Spleen (tissue), 11 donors: ENCODE data around the gene PIK3C2G. TPM values are rescaled to one million over a fixed set of nuclear protein-coding genes. Genes with fewer than 3 reads are reported as not detected.

Experiments
- DNase-seq: peaks from one replicate; pipeline ENCODE4 v3.0.0-alpha.2; 2020
- H3K27ac ChIP-seq, 8 donors: fragments of 200-600 bp; sonication (generic) in 7 of 8; 1 replicate in 4 of 8; 2 replicates in 4 of 8; pipeline versions ENCODE4 v1.5.0 to v1.8.0; 2016 to 2021; ENCODE audit warnings: inconsistent platforms in 4 of 8, mild to moderate bottlenecking in 4 of 8, moderate library complexity in 1 of 8
- H3K27me3 ChIP-seq, 7 donors: fragments of 200-600 bp; sonication (generic) in 6 of 7; replicated peaks in 1 of 7; 1 replicate in 4 of 7; 2 replicates in 3 of 7; pipeline versions ENCODE4 v1.5.0 to v1.8.0; 2016 to 2021; ENCODE audit warnings: inconsistent platforms in 3 of 7, mild to moderate bottlenecking in 1 of 7
- H3K36me3 ChIP-seq, 6 donors: fragments of 200-600 bp; sonication (generic) in 5 of 6; 1 replicate in 4 of 6; 2 replicates in 2 of 6; pipeline versions ENCODE4 v1.5.0 to v1.8.0; 2016 to 2021; ENCODE audit warnings: inconsistent platforms in 2 of 6
- H3K4me1 ChIP-seq, 6 donors: fragments of 200-600 bp; sonication (generic) in 5 of 6; 1 replicate in 3 of 6; 2 replicates in 3 of 6; pipeline versions ENCODE4 v1.5.0 to v1.8.0; 2016 to 2021; ENCODE audit warnings: inconsistent platforms in 3 of 6
- H3K4me3 ChIP-seq, 8 donors: fragments of 200-600 bp; sonication (generic) in 7 of 8; 1 replicate in 4 of 8; 2 replicates in 4 of 8; pipeline versions ENCODE4 v1.5.0 to v1.8.0; 2016 to 2021; ENCODE audit warnings: inconsistent platforms in 4 of 8, mild to moderate bottlenecking in 4 of 8, moderate library complexity in 2 of 8
- H3K9me3 ChIP-seq, 8 donors: fragments of 200-600 bp; sonication (generic) in 7 of 8; 1 replicate in 4 of 8; 2 replicates in 4 of 8; pipeline versions ENCODE4 v1.5.0 to v1.8.0; 2016 to 2021; ENCODE audit warnings: inconsistent platforms in 4 of 8
- CTCF ChIP-seq, 11 experiments: fragments of 200-600 bp in 7 of 11; fragments of 450-650 bp in 4 of 11; sonication (generic) in 4 of 11; IDR thresholded peaks in 8 of 11; conservative IDR thresholded peaks in 3 of 11; 1 replicate in 7 of 11; 2 replicates in 4 of 11; pipeline versions ENCODE4 v1.4.0 to v1.8.0; 2016 to 2021; ENCODE audit warnings: antibody characterized with exemption in 11 of 11, inconsistent platforms in 4 of 11, mild to moderate bottlenecking in 1 of 11
- POLR2A ChIP-seq, 3 donors: fragments of 450-650 bp; IDR thresholded peaks; one replicate each; pipeline ENCODE4 v1.5.1; 2017; ENCODE audit warnings: antibody characterized with exemption in 3 of 3, mild to moderate bottlenecking in 1 of 3
- POLR2AphosphoS5 ChIP-seq, 3 donors: sonication (generic); formaldehyde crosslinking; IDR thresholded peaks; one replicate each; pipeline ENCODE4 v1.5.1; 2017; ENCODE audit warnings: antibody characterized with exemption in 3 of 3
- WGBS, 5 donors: extraction: QIAGEN DNeasy Blood & Tissue Kit in 3 of 5; methylation state at CpG; one replicate each; pipeline versions ENCODE4 v1.1.5 to v1.1.7; 2013 to 2018; 5-methylcytosine and 5-hydroxymethylcytosine counted together
- intact Hi-C: fragments of 100-400 bp; cut with DNase I; formaldehyde crosslinking; loops from one replicate; pipeline ENCODE4 v1.15.0; 2023; ENCODE audit warnings: low total_unique reads
- polyA plus RNA-seq, 3 donors: library from polyadenylated mRNA; stranded (reverse); fragments of 200-250 nt; gene quantifications; one replicate each; pipeline ENCODE4 v1.2.1, GENCODE V29; 2013
- total RNA-seq, 7 donors: library from RNA; depleted of rRNA in 3 of 7; stranded (reverse); fragments of >200 nt in 3 of 7; fragmentation: NEBNext Ultra II Directional in 4 of 7; extraction: Animal tissue kit (Norgen Biotek cat#: 25700) in 4 of 7; gene quantifications; one replicate each; pipeline versions ENCODE4 v1.1.0 to v1.2.1, GENCODE V29; 2016 to 2021
- donor health status: healthy with polysubstance abuse.
- donor health status: DM: no; HTN: no; CAD: no; lungs with moderate emphysema.
- donor health status: DM: no; HTN: no; CAD: no.
- donor health status: Bipolar disorder and iron deficiency.
- donor health status: healthy.
- donor health status: DM: no; HTN: no; CAD: no.
- donor health status: DM: yes; HTN: yes; CAD: no.

The PIK3C2G gene
- total and polyA plus RNA-seq, 10 donors = not detected

DNA sequence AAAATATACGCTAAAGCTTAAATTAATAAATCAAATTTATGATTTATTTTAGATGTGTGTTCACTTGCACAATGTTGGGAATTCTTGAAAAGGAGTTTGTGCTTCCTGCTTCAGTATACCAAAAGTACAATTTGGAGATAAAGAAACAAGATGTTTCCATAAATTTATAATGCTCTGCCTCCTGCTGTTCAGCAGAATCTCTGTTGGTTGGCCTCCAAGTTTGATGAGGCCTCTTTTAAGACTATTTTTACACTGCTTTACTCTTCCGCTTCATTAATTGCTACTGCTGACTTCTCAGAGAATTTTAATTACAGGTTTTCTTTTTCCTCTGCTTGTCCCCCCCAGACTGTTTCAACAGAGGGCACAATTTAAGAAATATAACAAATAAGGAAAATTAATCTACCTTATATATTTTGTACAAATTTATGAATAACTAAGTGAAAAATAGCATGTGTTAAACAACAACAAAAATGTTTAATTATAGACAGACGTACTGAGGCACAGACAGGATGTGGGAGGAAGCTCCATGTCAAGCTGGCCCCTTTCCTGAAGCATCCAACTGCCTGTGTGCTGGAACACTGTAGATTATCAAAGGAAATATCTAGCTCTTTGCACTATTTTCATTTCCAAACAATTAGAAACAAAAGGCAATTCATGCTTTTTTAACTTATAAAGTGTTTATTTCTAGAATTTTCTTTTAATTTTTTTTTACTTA lies 83.9 kb downstream of the PIK3C2G start:
- WGBS, 5 donors = 45 to 52% (median 50%) methylated on average over 3 of the region's 3 CpGs
- Histone ChIP-seq H3K27ac (peak overlapping the region in 1 of 8 donors; percentile 5), H3K27me3 (no peaks in the 10 kb centered on the region), H3K4me1 (no peaks in the 10 kb centered on the region), H3K9me3 (no peaks in the 10 kb centered on the region), H3K4me3 (no peak overlapping the region), H3K36me3 (no peaks in the 10 kb centered on the region)
- TF ChIP-seq POLR2A (IDR thresholded peaks at IDR 0.05) = no peak
- no peak for TF ChIP-seq POLR2AphosphoS5 (IDR thresholded peaks at IDR 0.05)
- TF ChIP-seq CTCF (IDR thresholded peaks at IDR 0.05 in 8 of 11, conservative IDR thresholded peaks at IDR 0.05 in 3 of 11) = no peak
- intact Hi-C loops = no loop called here
- DNase-seq = no peak

DNA sequence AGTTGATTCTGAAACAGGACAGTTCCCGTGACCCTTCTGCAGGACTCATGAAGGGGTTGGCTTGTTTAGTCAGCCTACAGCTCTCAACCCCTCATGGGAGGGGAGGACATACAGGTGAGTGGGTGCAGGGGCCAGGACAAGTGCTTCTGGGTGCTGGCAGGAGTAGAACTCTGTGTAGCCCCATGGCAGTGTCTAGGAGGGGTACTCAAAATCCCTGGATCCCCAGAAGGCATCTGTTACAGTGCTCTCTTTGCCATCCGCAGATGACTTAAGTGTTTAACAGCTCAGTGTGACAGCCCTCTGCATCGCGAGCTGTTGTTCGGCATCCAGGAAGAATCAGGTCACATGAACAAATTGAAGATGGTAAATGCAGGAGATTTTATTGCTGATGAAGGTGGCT lies 91.0 kb downstream of the PIK3C2G start:
- Histone ChIP-seq H3K4me1 (no peaks in the 10 kb centered on the region), H3K9me3 (peaks cover 0 to 9% (median 0%) of the 10 kb centered on the region in 8 donors), H3K36me3 (no peaks in the 10 kb centered on the region), H3K4me3 (no peak overlapping the region), H3K27ac (no peak overlapping the region), H3K27me3 (no peaks in the 10 kb centered on the region)
- 86 to 95% (median 91%) methylated on average over 5 of the region's 5 CpGs for WGBS, 5 donors
- TF ChIP-seq POLR2AphosphoS5 (IDR thresholded peaks at IDR 0.05) (no peak), CTCF (IDR thresholded peaks at IDR 0.05 in 8 of 11, conservative IDR thresholded peaks at IDR 0.05 in 3 of 11) (no peak), POLR2A (IDR thresholded peaks at IDR 0.05) (no peak)
- DNase-seq = no peak
- intact Hi-C loops = no loop called here

GRCh38 chr12:18355429-18355828 lies 94.1 kb downstream of the PIK3C2G start:
- Histone ChIP-seq H3K27me3 (no peaks in the 10 kb centered on the region), H3K9me3 (peaks cover 0 to 9% (median 0%) of the 10 kb centered on the region in 8 donors), H3K4me1 (no peaks in the 10 kb centered on the region), H3K4me3 (no peak overlapping the region), H3K36me3 (no peaks in the 10 kb centered on the region), H3K27ac (no peak overlapping the region)
- no peak for DNase-seq
- intact Hi-C loops = no loop called here
- no peak for TF ChIP-seq CTCF (IDR thresholded peaks at IDR 0.05 in 8 of 11, conservative IDR thresholded peaks at IDR 0.05 in 3 of 11)
- TF ChIP-seq POLR2AphosphoS5 (IDR thresholded peaks at IDR 0.05) = no peak
- no peak for TF ChIP-seq POLR2A (IDR thresholded peaks at IDR 0.05)
- WGBS, 5 donors = 81 to 89% (median 83%) methylated on average over 5 of the region's 5 CpGs

GRCh38 chr12:18358077-18358476 lies 96.8 kb downstream of the PIK3C2G start:
- WGBS, 5 donors = 83 to 94% (median 92%) methylated on average over 2 of the region's 2 CpGs
- TF ChIP-seq POLR2A (IDR thresholded peaks at IDR 0.05) (no peak), POLR2AphosphoS5 (IDR thresholded peaks at IDR 0.05) (no peak), CTCF (IDR thresholded peaks at IDR 0.05 in 8 of 11, conservative IDR thresholded peaks at IDR 0.05 in 3 of 11) (no peak)
- H3K27me3 ChIP-seq = no peaks in the 10 kb centered on the region
- no peaks in the 10 kb centered on the region for H3K36me3 ChIP-seq
- no peaks in the 10 kb centered on the region for H3K4me1 ChIP-seq
- H3K27ac ChIP-seq = no peak overlapping the region
- DNase-seq = no peak
- no peak overlapping the region for H3K4me3 ChIP-seq
- intact Hi-C loops = no loop called here
- peaks cover 0 to 9% (median 0%) of the 10 kb centered on the region in 8 donors for H3K9me3 ChIP-seq
